Keratinocyte (primary cell): ENCODE measurements around the gene LSAMP. TPM values are rescaled to one million over a fixed set of nuclear protein-coding genes. Genes with fewer than 3 reads are reported as not detected.
A peak's percentile ranks its signal among the peaks of the same experiment; 100 is the strongest.

ENCODE experiments used
- DNase-seq: peaks from one replicate; pipeline ENCODE4 v3.0.0-alpha.2; 2011; ENCODE audit warnings: low read depth, missing footprints, low spot score
- FAIRE-seq: peaks from 2 replicates; lab custom pipeline; 2011; peaks lifted over from hg19 to GRCh38; lab: Jason Lieb, UNC
- H2AFZ ChIP-seq: 2 replicates; pipeline ENCODE4 v1.6.0; 2012; ENCODE audit warnings: low read length, control low read depth, inconsistent platforms; ENCODE audit not compliant: control insufficient read depth
- H3K27ac ChIP-seq: 2 replicates; pipeline ENCODE4 v1.5.1; 2011; ENCODE audit warnings: low read length; ENCODE audit not compliant: control insufficient read depth, insufficient read depth
- H3K27me3 ChIP-seq: 3 replicates; pipeline ENCODE4 v1.6.0; 2011; ENCODE audit warnings: low read length; ENCODE audit not compliant: control insufficient read depth, insufficient read depth; ENCODE audit errors: extremely low read depth
- H3K36me3 ChIP-seq, 2 experiments: 2 replicates in 1 of 2; 3 replicates in 1 of 2; pipeline ENCODE4 v1.5.1; 2011; ENCODE audit warnings: low read length in 2 of 2, mild to moderate bottlenecking in 1 of 2; ENCODE audit not compliant: control insufficient read depth in 2 of 2, insufficient read depth in 2 of 2; ENCODE audit errors: extremely low read depth in 1 of 2
- H3K4me1 ChIP-seq: 3 replicates; pipeline ENCODE4 v1.5.1; 2011; ENCODE audit warnings: low read length; ENCODE audit not compliant: control insufficient read depth, insufficient read depth; ENCODE audit errors: extremely low read depth
- H3K4me2 ChIP-seq: 3 replicates; pipeline ENCODE4 v1.6.0; 2011; ENCODE audit warnings: low read depth, low read length; ENCODE audit not compliant: control insufficient read depth, insufficient read depth; ENCODE audit errors: extremely low read depth
- H3K4me3 ChIP-seq, 3 experiments: fragments of 200-600 bp in 1 of 3; sonication (generic) in 1 of 3; 2 replicates in 2 of 3; 3 replicates in 1 of 3; pipeline ENCODE4 v1.5.1; 2011 to 2016; ENCODE audit warnings: low read length in 3 of 3, mild to moderate bottlenecking in 3 of 3, control low read depth in 2 of 3, inconsistent platforms in 1 of 3, low read depth in 1 of 3, mixed read lengths in 1 of 3, mixed run types in 1 of 3, moderate library complexity in 1 of 3; ENCODE audit not compliant: control insufficient read depth in 2 of 3, insufficient read depth in 2 of 3; ENCODE audit errors: extremely low read depth in 1 of 3
- H3K79me2 ChIP-seq: 2 replicates; pipeline ENCODE4 v1.6.0; 2012; ENCODE audit warnings: low read length; ENCODE audit not compliant: control insufficient read depth, insufficient read depth
- H3K9ac ChIP-seq: 3 replicates; pipeline ENCODE4 v1.6.0; 2011; ENCODE audit warnings: low read length; ENCODE audit not compliant: control insufficient read depth, insufficient read depth; ENCODE audit errors: extremely low read depth
- H3K9me1 ChIP-seq: 3 replicates; pipeline ENCODE4 v1.6.0; 2011; ENCODE audit warnings: low read length; ENCODE audit not compliant: control insufficient read depth, insufficient read depth; ENCODE audit errors: extremely low read depth
- H3K9me3 ChIP-seq: 2 replicates; pipeline ENCODE4 v1.5.1; 2012; ENCODE audit warnings: low read depth, low read length; ENCODE audit not compliant: control insufficient read depth
- H4K20me1 ChIP-seq: 3 replicates; pipeline ENCODE4 v1.6.0; 2011; ENCODE audit warnings: low read length; ENCODE audit not compliant: control insufficient read depth, insufficient read depth; ENCODE audit errors: extremely low read depth
- CTCF ChIP-seq, 3 experiments: IDR thresholded peaks in 1 of 3; conservative IDR thresholded peaks in 1 of 3; optimal IDR thresholded peaks in 1 of 3; 2 replicates in 2 of 3; 3 replicates in 1 of 3; pipeline versions ENCODE3 to v1.5.1; 2011; ENCODE audit warnings: low read length in 3 of 3, mild to moderate bottlenecking in 3 of 3, moderate library complexity in 2 of 3, control low read depth in 1 of 3, inconsistent platforms in 1 of 3; ENCODE audit not compliant: insufficient read depth in 2 of 3; ENCODE audit errors: extremely low read depth in 1 of 3
- EZH2 ChIP-seq: IDR thresholded peaks from one replicate; pipeline ENCODE4 v1.6.1; 2012; ENCODE audit warnings: inconsistent platforms, mild to moderate bottlenecking, low read length, moderate library complexity
- dilution Hi-C: fragments of 300-500 bp; cut with MboI; formaldehyde crosslinking; loops from one replicate; pipeline ENCODE4 v1.7.0; 2020; ENCODE audit warnings: low sequenced_read_pairs; ENCODE audit not compliant: extremely low pct_ligation_motif_present
- polyA plus RNA-seq, 5 experiments: library from polyadenylated mRNA; depleted of rRNA in 3 of 5; stranded (reverse) in 3 of 5; stranded (forward) in 1 of 5; unstranded in 1 of 5; fragments of >200 nt; gene quantifications; 1 replicate in 1 of 5; 2 replicates in 3 of 5; 3 replicates in 1 of 5; pipeline versions ENCODE4 v1.2.1 to v1.2.3, GENCODE V29; 2011 to 2012; ENCODE audit warnings: missing spikeins in 2 of 5, low read depth in 1 of 5, low replicate concordance in 1 of 5

Gene LSAMP
- polyA plus RNA-seq, 1 donor (not counting 4 experiments of a cell fraction or from before 2014, with no cell fraction given), result 0.12 TPM

DNA sequence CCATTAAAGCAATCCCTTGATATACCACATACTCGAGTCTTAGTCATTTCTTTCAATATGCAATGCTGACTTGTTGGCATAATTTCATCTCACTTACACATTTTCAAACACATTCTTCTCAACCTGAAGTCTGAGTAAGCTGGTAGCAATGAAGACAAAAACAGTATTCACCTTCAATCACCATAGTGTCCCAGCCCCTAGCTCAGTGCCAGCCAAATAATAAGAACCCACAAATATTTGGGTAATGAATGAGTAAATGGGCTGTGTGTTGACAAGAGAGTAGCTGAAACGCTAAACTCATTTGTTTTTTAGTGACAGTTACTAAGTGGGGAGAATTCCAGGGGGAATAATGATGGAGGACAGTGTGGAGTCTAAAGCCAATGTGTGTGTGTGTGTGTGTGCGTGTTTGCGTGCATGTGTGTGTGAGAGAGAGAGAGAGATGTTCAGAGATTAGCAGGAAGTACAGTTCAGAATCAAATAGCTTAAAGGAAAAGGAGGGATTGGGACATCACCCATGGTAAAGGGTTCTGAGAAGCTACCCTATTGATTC is 656.3 kb downstream of the LSAMP start:
- H4K20me1 ChIP-seq, result no peaks in the 10 kb centered on the region
- peak overlapping the region; percentile 65 for H3K9ac ChIP-seq
- TF ChIP-seq CTCF (optimal IDR thresholded peaks at IDR 0.05 in 1 of 3, IDR thresholded peaks at IDR 0.05 in 1 of 3, conservative IDR thresholded peaks at IDR 0.05 in 1 of 3; ENCODE audit: extremely low read depth in 1 of 3, insufficient read depth in 2 of 3, low read length in 3 of 3), result no peak
- no peak for TF ChIP-seq EZH2
- H2AFZ ChIP-seq, result no peak overlapping the region
- no peaks in the 10 kb centered on the region for H3K79me2 ChIP-seq
- H3K4me1 ChIP-seq, result peaks cover 59% of the 10 kb centered on the region
- no peaks in the 10 kb centered on the region for H3K27me3 ChIP-seq
- dilution Hi-C loops, result no loop called here
- no peaks in the 10 kb centered on the region for H3K36me3 ChIP-seq
- H3K9me3 ChIP-seq, result no peaks in the 10 kb centered on the region
- H3K9me1 ChIP-seq, result no peaks in the 10 kb centered on the region
- peak overlapping the region; percentile 90 for H3K27ac ChIP-seq
- DNase-seq (peak; percentile 96), FAIRE-seq (peak; percentile 77)
- peak overlapping the region; percentile 45 for H3K4me2 ChIP-seq
- H3K4me3 ChIP-seq, result peak overlapping the region in 1 of 3 experiments; percentile 5

GRCh38 chr3:115787818-115788217 is 657.5 kb downstream of the LSAMP start:
- H3K4me1 ChIP-seq, result peaks cover 61% of the 10 kb centered on the region
- FAIRE-seq, result no peak
- no peak overlapping the region for H3K9ac ChIP-seq

More at GRCh38 chr3:115787818-115788217, 657.5 kb downstream of the LSAMP start:
- no peaks in the 10 kb centered on the region for H3K9me1 ChIP-seq
- TF ChIP-seq CTCF (optimal IDR thresholded peaks at IDR 0.05 in 1 of 3, IDR thresholded peaks at IDR 0.05 in 1 of 3, conservative IDR thresholded peaks at IDR 0.05 in 1 of 3; ENCODE audit: extremely low read depth in 1 of 3, insufficient read depth in 2 of 3, low read length in 3 of 3) (no peak), EZH2 (no peak)
- H3K4me3 ChIP-seq, result no peak overlapping the region
- no peaks in the 10 kb centered on the region for H3K9me3 ChIP-seq
- H2AFZ ChIP-seq, result no peak overlapping the region
- H3K27ac ChIP-seq, result peak overlapping the region; percentile 90
- H3K79me2 ChIP-seq, result no peaks in the 10 kb centered on the region
- no peak for DNase-seq
- no peaks in the 10 kb centered on the region for H3K36me3 ChIP-seq
- dilution Hi-C loops, result no loop called here
- no peaks in the 10 kb centered on the region for H4K20me1 ChIP-seq
- no peaks in the 10 kb centered on the region for H3K27me3 ChIP-seq
- H3K4me2 ChIP-seq, result no peak overlapping the region
